ENCODE results near the gene AMH. TPM values are rescaled to one million over a fixed set of nuclear protein-coding genes. Genes with fewer than 3 reads are reported as not detected.
"Not testable (repeated sequence)": the region's sequence is repeated elsewhere in the genome, so short reads cannot be mapped to it uniquely, and the experiment has no call there.

Gene AMH
- total RNA-seq: 1 to 10 TPM; 2.7 to 5.1 (median 3.8) TPM
- long read RNA-seq, donor 1, partial matches to known transcripts: 0 of 4 reads
- long read RNA-seq, donor 1, other reads (novel, unspliced or antisense): 1 of 4 reads
- long read RNA-seq, donor 2: 0 reads

GRCh38 chr19:2249010-2249866 is at the start of gene AMH:
Gene AMH, plus strand, starts transcription at chr19:2249323. Its CDS starts 10 bp downstream, at chr19:2249333.
- peaks cover 16% of the 10 kb centered on the region for H3K36me3 ChIP-seq (ENCODE audit: low read depth)
- no peak within 1 kb of the TSS for H3K4me3 ChIP-seq
- peaks cover 33% of the 10 kb centered on the region for H3K4me1 ChIP-seq (ENCODE audit: low read depth)
- ATAC-seq: no peak
- intact Hi-C loops (cut with DNase I, micrococcal nuclease): no loop called here
- DNase-seq: no peak
- H3K9me3 ChIP-seq: no peaks in the 10 kb centered on the region
- TF ChIP-seq CTCF (IDR thresholded peaks at IDR 0.05): no peak

GRCh38 chr19:2199861-2200623 is 49.1 kb upstream of the AMH start:
- Histone ChIP-seq H3K36me3 (ENCODE audit: low read depth) (no peaks in the 10 kb centered on the region), H3K4me1 (ENCODE audit: low read depth) (no peaks in the 10 kb centered on the region), H3K9me3 (no peaks in the 10 kb centered on the region), H3K4me3 (no peak overlapping the region)
- ATAC-seq (no peak), DNase-seq (no peak)
- intact Hi-C loops (cut with DNase I, micrococcal nuclease): no loop called here
- TF ChIP-seq CTCF (IDR thresholded peaks at IDR 0.05): no peak

- DNase-seq; H3K4me1 ChIP-seq (ENCODE audit: low read depth); intact Hi-C loops (cut with DNase I, micrococcal nuclease); H3K36me3 ChIP-seq (ENCODE audit: low read depth); H3K4me3 ChIP-seq; ATAC-seq; H3K9me3 ChIP-seq: not testable (repeated sequence)
Observed at GRCh38 chr19:2200624-2201294, 48.4 kb upstream of the AMH start.

- ATAC-seq (no peak), DNase-seq (no peak)
- intact Hi-C loops (cut with DNase I, micrococcal nuclease): no loop called here
- H3K4me3 ChIP-seq: no peak overlapping the region
- no peaks in the 10 kb centered on the region for H3K9me3 ChIP-seq
- no peak for TF ChIP-seq CTCF (IDR thresholded peaks at IDR 0.05)
- no peaks in the 10 kb centered on the region for H3K36me3 ChIP-seq (ENCODE audit: low read depth)
- no peaks in the 10 kb centered on the region for H3K4me1 ChIP-seq (ENCODE audit: low read depth)
Observed at GRCh38 chr19:2201473-2202148, 47.5 kb upstream of the AMH start.

- Histone ChIP-seq H3K4me1 (ENCODE audit: low read depth) (no peaks in the 10 kb centered on the region), H3K36me3 (ENCODE audit: low read depth) (no peaks in the 10 kb centered on the region), H3K4me3 (no peak overlapping the region), H3K9me3 (no peaks in the 10 kb centered on the region)
- intact Hi-C loops (cut with DNase I, micrococcal nuclease): no loop called here
- no peak for TF ChIP-seq CTCF (IDR thresholded peaks at IDR 0.05)
- ATAC-seq: no peak
- DNase-seq: no peak
Observed at GRCh38 chr19:2202366-2202765, 46.8 kb upstream of the AMH start.
